K562 (cell line): ENCODE measurements around the gene JHY. TPM values are rescaled to one million over a fixed set of nuclear protein-coding genes. Genes with fewer than 3 reads are reported as not detected.

Experiments used
- ATAC-seq: fragments of 200-7000 bp; cut with Tn5 transposase; 3 replicates; pipeline ENCODE4 v1.9.1; 2020; ENCODE audit warnings: moderate library complexity
- BruUV-seq: library from RNA; stranded (reverse); fragments of 400-500 nt; replicated peaks from 2 replicates; lab custom pipeline; 2021; lab: Mats Ljungman, UMichigan
- CTCF ChIA-PET: fragments of 300-600 bp; formaldehyde crosslinking; extraction: SDS; loops from one replicate; lab custom pipeline; 2021; ENCODE audit warnings: low intra/inter-chr PET ratio; lab: Yijun Ruan, JAX
- POLR2A ChIA-PET: fragments of 300-600, 350-650 bp; sonication (Branson Sonifier 250); formaldehyde crosslinking; extraction: SDS; loops from one replicate; lab custom pipeline; 2021; ENCODE audit warnings: antibody characterized with exemption, inconsistent platforms; lab: Yijun Ruan, JAX
- DNase-seq, 4 experiments: peaks; one replicate each; pipeline versions ENCODE4 v3.0.0 to v3.0.0-alpha.2; 2011 to 2018; ENCODE audit warnings: low spot score in 3 of 4, mixed read lengths in 3 of 4; ENCODE audit errors: extremely low read depth in 1 of 4
- FAIRE-seq: peaks from 2 replicates; lab custom pipeline; 2011; peaks lifted over from hg19 to GRCh38; lab: Jason Lieb, UNC
- H2AFZ ChIP-seq: 2 replicates; pipeline ENCODE4 v1.6.0; 2011; ENCODE audit warnings: low read depth, low read length, control low read depth, inconsistent platforms
- H3K27ac ChIP-seq: fragments of 200-600 bp; 3 replicates; pipeline ENCODE4 v1.8.0; 2011; ENCODE audit warnings: low read depth, mild to moderate bottlenecking, control low read depth, inconsistent platforms, low read length, moderate library complexity, mixed read lengths; ENCODE audit errors: extremely low read depth
- H3K27me3 ChIP-seq, 2 experiments: fragments of 300-600 bp in 1 of 2; 2 replicates in 1 of 2; 3 replicates in 1 of 2; pipeline versions ENCODE4 v1.6.0 to v1.8.0; 2011; ENCODE audit warnings: inconsistent platforms in 2 of 2, low read length in 2 of 2, mild to moderate bottlenecking in 1 of 2, mixed read lengths in 1 of 2, moderate library complexity in 1 of 2; ENCODE audit not compliant: control insufficient read depth in 2 of 2, insufficient read depth in 2 of 2
- H3K36me3 ChIP-seq: fragments of 300-600 bp; 3 replicates; pipeline ENCODE4 v1.8.0; 2011; ENCODE audit warnings: mild to moderate bottlenecking, low read length, inconsistent platforms; ENCODE audit not compliant: control insufficient read depth, insufficient read depth
- H3K4me1 ChIP-seq, 2 experiments: fragments of 200-600 bp in 1 of 2; replicated peaks in 1 of 2; 2 replicates in 1 of 2; 3 replicates in 1 of 2; pipeline versions ENCODE4 v1.5.1 to v1.8.0; 2011; ENCODE audit warnings: inconsistent platforms in 2 of 2, low read length in 2 of 2, mild to moderate bottlenecking in 1 of 2, mixed read lengths in 1 of 2, moderate library complexity in 1 of 2; ENCODE audit not compliant: control insufficient read depth in 2 of 2, insufficient read depth in 2 of 2
- H3K4me2 ChIP-seq: 2 replicates; pipeline ENCODE4 v1.6.1; 2011; ENCODE audit warnings: low read length, control low read depth, inconsistent platforms, mixed read lengths; ENCODE audit not compliant: insufficient read depth
- H3K4me3 ChIP-seq: fragments of 200-600 bp; sonication (generic), shearing (Covaris generic); 2 replicates; pipeline ENCODE4 v1.5.1; 2016; ENCODE audit warnings: control low read depth, inconsistent platforms
- H3K79me2 ChIP-seq: fragments of 200-600 bp; 3 replicates; pipeline ENCODE4 v1.8.0; 2011; ENCODE audit warnings: low read length, inconsistent platforms; ENCODE audit not compliant: control insufficient read depth, insufficient read depth
- H3K9ac ChIP-seq, 2 experiments: 2 replicates each; pipeline versions ENCODE4 v1.6.0 to v1.6.1; 2011; ENCODE audit warnings: low read depth in 2 of 2, low read length in 2 of 2, control low read depth in 1 of 2, inconsistent platforms in 1 of 2, mild to moderate bottlenecking in 1 of 2, mixed read lengths in 1 of 2; ENCODE audit not compliant: insufficient read depth in 1 of 2
- H3K9me1 ChIP-seq: one replicate; pipeline ENCODE4 v1.6.0; 2011; ENCODE audit warnings: inconsistent platforms, mild to moderate bottlenecking, low read length, moderate library complexity; ENCODE audit not compliant: control insufficient read depth, insufficient read depth
- H3K9me3 ChIP-seq: replicated peaks from 2 replicates; pipeline ENCODE4 v1.5.1; 2011; ENCODE audit warnings: low read depth, low read length, inconsistent platforms; ENCODE audit not compliant: control insufficient read depth, insufficient read depth
- H4K20me1 ChIP-seq: replicated peaks from 2 replicates; pipeline ENCODE4 v1.6.1; 2011; ENCODE audit warnings: low read length, inconsistent platforms, mixed read lengths; ENCODE audit not compliant: control insufficient read depth, insufficient read depth
- ARID2 ChIP-seq: fragments of 450-650 bp; IDR thresholded peaks from 2 replicates; pipeline ENCODE4 v1.6.1; 2017; ENCODE audit warnings: antibody characterized with exemption, mild to moderate bottlenecking
- CHD2 ChIP-seq: IDR thresholded peaks from 2 replicates; pipeline ENCODE4 v1.6.1; 2011; ENCODE audit warnings: low read depth, low read length
- FOXP1 ChIP-seq: sonication (generic); formaldehyde crosslinking; IDR thresholded peaks from 2 replicates; pipeline ENCODE4 v1.8.0; 2022; ENCODE audit warnings: mild to moderate bottlenecking, missing genetic modification reagents
- HCFC1 ChIP-seq: IDR thresholded peaks from 2 replicates; pipeline ENCODE4 v1.6.1; 2012; ENCODE audit warnings: low read depth, low read length, improper control_type of control experiment
- HNRNPLL ChIP-seq: fragments of 200-400 bp; formaldehyde crosslinking; IDR thresholded peaks from 2 replicates; pipeline ENCODE4 v1.6.1; 2017; ENCODE audit warnings: low read length, low read depth, mild to moderate bottlenecking; ENCODE audit not compliant: poor library complexity, severe bottlenecking
- HSF4 ChIP-seq: fragments of 250-450 bp; sonication (Bioruptor Pico); IDR thresholded peaks from 2 replicates; pipeline ENCODE4 v2.1.2; 2022; ENCODE audit warnings: mild to moderate bottlenecking, moderate library complexity, borderline replicate concordance
- NR2C1 ChIP-seq, 2 experiments: fragments of 450-650 bp; IDR thresholded peaks; 2 replicates each; pipeline ENCODE4 v1.6.1; 2017; ENCODE audit warnings: mild to moderate bottlenecking in 2 of 2, antibody characterized with exemption in 1 of 2, inconsistent platforms in 1 of 2, missing compliant biosample characterization in 1 of 2, missing genetic modification characterization in 1 of 2
- PHF20 ChIP-seq: fragments of 450-650 bp; IDR thresholded peaks from 2 replicates; pipeline ENCODE4 v1.6.1; 2018; ENCODE audit not compliant: partially characterized antibody
- PHTF2 ChIP-seq: fragments of 250-450 bp; sonication (Bioruptor Pico); IDR thresholded peaks from 2 replicates; pipeline ENCODE4 v1.5.0; 2021; ENCODE audit warnings: mild to moderate bottlenecking
- POLR2AphosphoS2 ChIP-seq: IDR thresholded peaks from 2 replicates; pipeline ENCODE4 v1.6.1; 2012; ENCODE audit warnings: low read length, improper control_type of control experiment
- SMAD1 ChIP-seq: fragments of 150-350 bp; IDR thresholded peaks from 2 replicates; pipeline ENCODE4 v1.6.1; 2014; ENCODE audit warnings: low read length, low read depth; ENCODE audit not compliant: partially characterized antibody
- TAL1 ChIP-seq: fragments of 450-650 bp; IDR thresholded peaks from 2 replicates; pipeline ENCODE4 v1.6.1; 2016; ENCODE audit warnings: mild to moderate bottlenecking
- TEAD2 ChIP-seq: fragments of 450-650 bp; IDR thresholded peaks from 2 replicates; pipeline ENCODE4 v1.6.1; 2016; ENCODE audit warnings: missing genetic modification characterization, control low read depth, missing compliant biosample characterization
- ZBTB12 ChIP-seq: fragments of 250-450 bp; sonication (Bioruptor Pico); IDR thresholded peaks from 2 replicates; pipeline ENCODE4 v1.4.0; 2020
- ZBTB49 ChIP-seq: sonication (generic); formaldehyde crosslinking; IDR thresholded peaks from 2 replicates; pipeline ENCODE4 v1.8.0; 2022; ENCODE audit warnings: missing genetic modification reagents, mild to moderate bottlenecking, borderline replicate concordance
- ZNF224 ChIP-seq: sonication (generic); formaldehyde crosslinking; IDR thresholded peaks from 2 replicates; pipeline ENCODE4 v1.8.0; 2022; ENCODE audit warnings: mild to moderate bottlenecking, missing genetic modification reagents
- ZNF589 ChIP-seq: fragments of 200-800 bp; sonication (Bioruptor generic); IDR thresholded peaks from 2 replicates; pipeline ENCODE4 v1.6.1; 2016; ENCODE audit warnings: low read depth, missing genetic modification characterization, missing compliant biosample characterization
- WGBS: fragments of 100-300 bp; shearing (Covaris generic); methylation state at CpG from one replicate; pipeline ENCODE4 v1.1.6; 2016; ENCODE audit warnings: low coverage, mixed read lengths; ENCODE audit not compliant: insufficient coverage; ENCODE audit errors: missing lambda C conversion rate; 5-methylcytosine and 5-hydroxymethylcytosine counted together
- in situ Hi-C: fragments of 300-500 bp; cut with MboI; formaldehyde crosslinking; loops from 4 replicates; pipeline ENCODE4 v1.15.0; 2018; ENCODE audit warnings: inconsistent platforms, mixed read lengths
- intact Hi-C: fragments of 100-400 bp; cut with micrococcal nuclease; formaldehyde crosslinking; loops from 2 replicates; pipeline ENCODE4 v1.14.2; 2022
- polyA plus RNA-seq, 8 experiments: library from polyadenylated mRNA; depleted of rRNA in 4 of 8; stranded (reverse) in 5 of 8; unstranded in 3 of 8; fragments of >200 nt; fragmentation: Nextera tagmentation in 2 of 8; fragmentation: Illumina TruSeq in 1 of 8; extraction: Ambion mirVana in 2 of 8; extraction: Trizol in 1 of 8; gene quantifications; 2 replicates each; pipeline versions ENCODE4 v1.2.1 to v1.2.3, GENCODE V29; 2011 to 2014; ENCODE audit warnings: inconsistent platforms in 1 of 8, missing spikeins in 1 of 8
- total RNA-seq, 7 experiments: library from RNA; depleted of rRNA in 6 of 7; stranded (reverse); fragments of >200 nt in 6 of 7; fragmentation: Illumina TruSeq in 2 of 7; extraction: Trizol in 2 of 7; gene quantifications; 2 replicates each; pipeline versions ENCODE4 v1.2.1 to v1.2.3, GENCODE V29; 2011 to 2021; ENCODE audit warnings: low replicate concordance in 1 of 7
- TF ChIP-seq, protein P1 (sequence below): sonication (generic); formaldehyde crosslinking; IDR thresholded peaks from 2 replicates; pipeline ENCODE4 v1.8.1; 2023; ENCODE audit warnings: mild to moderate bottlenecking, missing genetic modification reagents, moderate library complexity

JHY gene
- total and polyA plus RNA-seq, 9 of the 15 experiments (the other 6 are each of a cell fraction or from before 2014, with no cell fraction given) = not detected

DNA sequence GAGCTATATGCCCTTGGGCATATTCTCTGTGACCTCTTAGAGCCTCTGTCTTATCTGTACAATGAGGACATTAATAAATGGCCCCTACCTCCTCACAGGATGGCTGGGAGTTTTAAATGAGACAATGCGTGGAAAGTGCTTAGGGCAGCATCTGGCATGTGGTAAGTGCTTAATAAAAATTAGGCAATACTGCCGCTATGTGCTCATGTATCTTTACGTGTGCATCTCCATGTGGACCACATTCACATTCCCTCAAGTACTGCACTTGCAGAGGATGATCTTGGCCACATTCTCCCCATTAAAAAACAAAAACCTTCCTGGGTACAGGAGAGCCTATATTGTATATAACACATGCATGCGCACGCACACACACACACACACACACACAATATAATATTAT, 118.2 kb downstream of the JHY start:
- FAIRE-seq = no peak

More for the DNA sequence above, 118.2 kb downstream of the JHY start:
- Histone ChIP-seq H3K4me3 (no peak overlapping the region), H3K79me2 (no peaks in the 10 kb centered on the region), H3K27me3 (peaks cover 0 to 6% of the 10 kb centered on the region in 2 experiments; a peak in 1 of 5 replicates), H3K4me1 (no peaks in the 10 kb centered on the region), H3K27ac (no peak overlapping the region), H3K9me1 (no peaks in the 10 kb centered on the region), H4K20me1 (no peaks in the 10 kb centered on the region), H3K36me3 (no peaks in the 10 kb centered on the region), H3K9ac (no peak overlapping the region)
- in situ Hi-C loops = no loop called here
- BruUV-seq = no TSS peak
- CTCF ChIA-PET = no interaction called here
- DNase-seq = no peak
- 1% methylated on average over 5 of the region's 5 CpGs for WGBS
- TF ChIP-seq PHTF2 (CRISPR knock-in tag) (no peak), NR2C1 (IDR thresholded peaks at IDR 0.05) (no peak), NR2C1 (tag; IDR thresholded peaks at IDR 0.05) (no peak), TAL1 (no peak), SMAD1 (no peak), HCFC1 (no peak), CHD2 (no peak), ZBTB12 (no peak), ZNF224 (CRISPR knock-in tag) (no peak), PHF20 (no peak), ARID2 (no peak), HNRNPLL (no peak), POLR2AphosphoS2 (no peak), HSF4 (CRISPR knock-in tag) (no peak), ZBTB49 (CRISPR knock-in tag) (no peak), ZNF589 (CRISPR knock-in tag) (no peak), TEAD2 (tag) (no peak), FOXP1 (CRISPR knock-in tag) (no peak)
- TF ChIP-seq, protein P1, sequence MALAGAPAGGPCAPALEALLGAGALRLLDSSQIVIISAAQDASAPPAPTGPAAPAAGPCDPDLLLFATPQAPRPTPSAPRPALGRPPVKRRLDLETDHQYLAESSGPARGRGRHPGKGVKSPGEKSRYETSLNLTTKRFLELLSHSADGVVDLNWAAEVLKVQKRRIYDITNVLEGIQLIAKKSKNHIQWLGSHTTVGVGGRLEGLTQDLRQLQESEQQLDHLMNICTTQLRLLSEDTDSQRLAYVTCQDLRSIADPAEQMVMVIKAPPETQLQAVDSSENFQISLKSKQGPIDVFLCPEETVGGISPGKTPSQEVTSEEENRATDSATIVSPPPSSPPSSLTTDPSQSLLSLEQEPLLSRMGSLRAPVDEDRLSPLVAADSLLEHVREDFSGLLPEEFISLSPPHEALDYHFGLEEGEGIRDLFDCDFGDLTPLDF (CRISPR knock-in tag) = no peak
- TF ChIP-seq, all 486 proteins: peak for 0
- Histone ChIP-seq H2AFZ (no peak overlapping the region), H3K9me3 (no peaks in the 10 kb centered on the region), H3K4me2 (no peak overlapping the region)
- no peak for ATAC-seq
- intact Hi-C loops = no loop called here
- POLR2A ChIA-PET = interaction anchor here (0.6 kb wide), 1 partner anchor 165 kb away, joined by 3 read pairs; no protein-coding TSS in a partner anchor
